GM12892 (cell line): Measurements from ENCODE around the gene IGDCC3.

Source experiments
- POLR2A ChIP-seq: IDR thresholded peaks from 2 replicates; pipeline ENCODE4 v1.6.1; 2011; ENCODE audit warnings: low read depth, low read length, control low read depth
- POLR2AphosphoS5 ChIP-seq: IDR thresholded peaks from 2 replicates; pipeline ENCODE4 v1.6.1; 2011; ENCODE audit warnings: low read depth, low read length, control low read depth
- TAF1 ChIP-seq: IDR thresholded peaks from 2 replicates; pipeline ENCODE4 v1.6.1; 2011; ENCODE audit warnings: low read depth, mild to moderate bottlenecking, control low read depth, low read length, borderline replicate concordance

DNA sequence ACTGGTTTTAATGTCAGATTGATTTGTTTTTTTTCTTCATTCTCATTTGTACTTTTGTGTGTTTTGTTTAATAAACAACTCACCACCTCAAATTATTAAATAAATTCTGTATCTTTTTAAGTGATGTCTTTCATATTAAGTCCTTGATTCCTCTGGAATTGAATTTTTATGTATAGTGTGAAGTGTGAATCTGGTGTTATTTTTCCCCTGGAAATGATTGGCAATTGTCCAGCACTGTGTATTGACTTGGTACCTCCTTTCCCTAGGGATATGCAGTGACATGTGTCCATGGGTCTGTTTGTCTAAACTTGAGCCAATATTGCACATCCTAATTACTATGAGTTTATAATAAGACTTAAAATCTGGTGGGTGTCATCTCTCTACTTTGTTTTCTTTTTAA is 71.3 kb downstream of the IGDCC3 start:
- no peak for TF ChIP-seq POLR2A
- TF ChIP-seq POLR2AphosphoS5 = no peak
- no peak for TF ChIP-seq TAF1
